Measurements from ENCODE around the gene TULP1.

- TF ChIP-seq EZH2 (IDR thresholded peaks at IDR 0.05; ENCODE audit: borderline replicate concordance, low read depth, low read length, severe bottlenecking) (no peak), CTCF (IDR thresholded peaks at IDR 0.05; ENCODE audit: borderline replicate concordance, extremely low read depth, low read length, poor library complexity, severe bottlenecking) (peak; percentile 97)
Measured at GRCh38 chr6:35468181-35468979, 44.3 kb downstream of the TULP1 start, which contains the start of gene RPL10A.

All from DND-41 (cell line).